NCI-H1048 (cell line): ENCODE measurements around the gene HBM.
"Not testable (repeated sequence)": the region's sequence is repeated elsewhere in the genome, so short reads cannot be mapped to it uniquely, and the experiment has no call there.

Experiments
- DNase-seq: peaks from one replicate; lab custom pipeline; 2025; lab: John Stamatoyannopoulos, UW

Gene HBM

DNA sequence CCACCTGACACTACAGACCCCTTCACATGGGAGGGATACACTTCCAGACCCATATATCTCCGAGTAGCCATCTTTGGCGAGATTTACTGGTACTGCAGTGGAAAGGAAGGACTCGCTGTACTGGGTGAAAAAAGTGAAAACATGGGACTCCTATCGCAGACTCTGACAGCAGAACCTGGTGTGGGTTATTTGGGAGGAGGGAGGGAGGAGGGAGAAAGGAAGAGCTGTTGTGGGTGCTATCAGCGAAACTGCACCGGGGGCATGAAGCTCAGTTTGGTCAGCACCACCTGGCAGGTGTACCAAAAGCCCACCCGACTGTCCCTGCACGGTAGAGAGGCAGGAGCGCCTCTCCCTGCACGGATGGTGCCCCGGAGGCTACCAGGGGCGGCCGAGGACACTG is 19.4 kb downstream of the HBM start:
- DNase-seq: no peak

DNA sequence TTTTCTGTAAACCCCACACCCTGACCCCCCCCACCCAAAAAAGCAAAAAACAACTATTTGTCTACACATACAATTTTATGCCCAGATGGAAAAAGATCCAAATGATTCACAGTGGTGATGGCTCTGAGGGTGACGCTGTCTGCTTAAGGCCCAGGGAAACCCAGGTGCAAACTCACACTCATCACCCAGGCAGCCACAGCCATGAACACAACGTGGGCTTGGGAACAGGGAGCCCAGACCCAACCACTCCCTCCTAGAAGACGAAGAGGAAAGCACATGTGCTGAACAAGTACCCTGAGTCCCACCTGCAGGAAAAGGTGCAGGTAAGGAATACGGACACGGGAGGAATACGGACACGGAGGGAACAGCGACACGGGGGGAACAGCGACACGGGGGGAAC is 19.9 kb downstream of the HBM start:
- DNase-seq: no peak

DNA sequence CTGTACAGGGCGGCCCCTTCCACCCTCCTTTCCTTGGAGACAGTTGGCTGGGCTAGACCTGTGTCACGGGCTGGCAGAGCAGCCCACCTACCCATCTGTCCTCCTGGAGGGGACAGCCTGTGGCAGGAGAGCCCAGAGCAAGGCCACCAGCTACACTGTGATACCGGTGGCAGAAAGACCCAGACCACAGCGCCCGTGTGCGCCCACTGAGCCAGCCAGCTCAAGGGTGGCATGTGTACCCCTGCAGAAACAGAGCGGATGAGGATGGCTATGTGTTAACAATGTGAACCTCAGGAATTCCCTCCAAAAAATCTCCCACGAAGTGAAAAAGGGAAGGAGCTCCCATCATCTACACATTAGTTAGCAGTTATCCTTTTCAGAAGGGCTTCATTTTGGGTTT is 21.6 kb downstream of the HBM start:
- no peak for DNase-seq

GRCh38 chr16:188674-189073 is 22.9 kb downstream of the HBM start:
- no peak for DNase-seq

DNA sequence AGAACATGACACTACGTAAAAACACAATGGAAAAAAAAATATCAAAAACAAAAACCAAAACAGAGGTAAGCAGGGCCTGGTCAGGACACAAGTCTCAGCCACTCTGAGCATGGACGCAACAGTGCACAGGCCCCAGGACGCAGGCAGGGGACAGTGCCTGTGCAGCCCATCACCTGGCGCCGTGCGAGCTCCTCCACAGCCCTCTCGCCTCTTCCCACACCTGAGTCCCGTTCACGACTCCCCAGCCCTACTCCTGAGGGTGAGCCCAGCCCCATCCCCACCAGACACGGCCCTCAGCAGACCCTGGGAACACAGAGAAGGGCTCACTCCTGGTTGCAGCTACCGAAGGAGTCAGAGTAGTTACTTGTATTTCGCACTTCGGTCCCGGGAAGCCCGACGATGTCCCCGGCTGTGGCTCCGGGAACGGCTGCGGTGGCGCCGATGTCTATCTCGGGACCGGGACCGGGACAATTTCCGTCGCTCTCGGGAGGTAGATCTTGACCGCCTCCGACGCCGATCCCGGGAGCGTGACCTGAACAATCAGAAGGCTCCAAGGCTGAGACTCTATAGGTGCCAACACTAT is 23.9 kb downstream of the HBM start:
- DNase-seq: no peak

GRCh38 chr16:191831-192230 is 26.1 kb downstream of the HBM start:
- DNase-seq: no peak

- DNase-seq: no peak
Observed at GRCh38 chr16:192686-193085, 26.9 kb downstream of the HBM start.

- no peak for DNase-seq
Observed at GRCh38 chr16:193441-193840, 27.7 kb downstream of the HBM start.

DNA sequence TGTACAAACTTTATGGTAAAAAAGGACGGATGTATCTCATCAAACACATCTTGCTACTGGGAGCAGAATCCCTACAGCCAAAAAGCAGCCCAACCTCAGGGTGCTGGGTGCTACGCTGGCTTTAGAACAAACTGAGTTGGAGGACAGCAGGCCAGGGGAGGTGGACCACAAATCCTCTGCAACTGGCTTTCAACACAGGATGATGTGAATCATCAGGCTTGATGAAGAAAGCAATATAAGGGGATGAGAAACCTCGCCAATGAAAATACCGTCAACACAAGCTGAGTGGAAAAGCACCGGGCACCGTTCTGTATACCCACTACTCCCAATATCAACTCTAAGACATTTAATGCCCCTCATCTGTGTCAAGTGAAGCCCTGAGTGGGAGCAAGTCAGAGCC is 28.7 kb downstream of the HBM start:
- DNase-seq: no peak

DNA sequence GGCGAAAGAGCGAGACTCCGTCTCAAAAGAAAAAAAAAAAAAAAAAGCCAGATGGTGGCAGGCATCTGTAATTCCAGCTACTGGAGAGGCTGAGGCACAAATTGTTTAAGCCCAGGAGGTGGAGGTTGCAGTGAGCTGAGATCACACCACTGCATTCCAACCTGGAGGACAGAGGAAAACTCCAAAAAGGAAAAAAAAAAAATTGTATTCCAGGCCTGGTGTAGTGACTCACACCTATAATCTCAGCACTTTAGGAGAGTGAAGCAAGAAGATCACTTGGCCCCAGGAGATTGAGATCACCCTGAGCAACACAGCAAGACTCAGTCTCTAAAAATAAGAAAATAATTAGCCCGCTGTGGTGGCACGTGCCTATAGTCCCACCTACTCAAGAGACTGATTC is 34.6 kb downstream of the HBM start:
- DNase-seq: no peak

- DNase-seq: no peak
Observed at GRCh38 chr16:203246-203645, 37.5 kb downstream of the HBM start.

DNA sequence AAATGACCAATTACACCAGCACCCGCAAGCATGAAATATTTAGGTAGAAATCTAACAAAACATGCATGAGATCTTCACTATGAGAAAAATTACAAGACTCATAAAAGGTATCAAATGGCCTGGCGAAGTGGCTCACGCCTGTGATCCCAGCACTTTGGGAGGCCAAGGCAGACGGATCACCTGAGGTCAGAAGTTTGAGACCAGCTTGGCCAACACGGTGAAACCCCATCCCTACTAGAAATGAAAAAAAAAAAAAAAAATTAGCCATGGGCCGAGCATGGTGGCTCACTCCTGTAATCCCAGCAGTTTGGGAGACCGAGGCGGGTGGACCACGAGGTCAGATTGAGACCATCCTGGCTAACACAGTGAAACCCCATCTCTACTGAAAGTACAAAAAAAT is 38.3 kb downstream of the HBM start:
- not testable (repeated sequence) for DNase-seq

DNA sequence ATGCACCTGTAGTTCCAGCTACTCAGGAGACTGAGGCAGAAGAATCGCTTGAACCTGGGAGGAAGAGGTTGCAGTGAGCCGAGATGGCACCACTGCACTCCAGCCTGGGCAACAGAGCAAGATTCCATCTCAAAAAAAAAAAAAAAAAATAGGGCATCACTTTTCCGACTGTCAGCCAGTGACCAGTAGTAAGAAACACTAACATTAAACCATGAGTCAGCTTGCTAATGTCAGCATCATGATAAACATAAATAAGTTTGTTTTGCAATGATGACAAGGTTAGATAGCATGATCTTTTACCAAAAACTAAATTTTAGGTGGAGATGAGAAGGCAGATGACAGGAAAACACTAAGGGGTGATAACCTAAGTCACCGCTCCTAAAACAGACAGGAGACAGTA is 43.6 kb downstream of the HBM start:
- DNase-seq: not testable (repeated sequence)

DNA sequence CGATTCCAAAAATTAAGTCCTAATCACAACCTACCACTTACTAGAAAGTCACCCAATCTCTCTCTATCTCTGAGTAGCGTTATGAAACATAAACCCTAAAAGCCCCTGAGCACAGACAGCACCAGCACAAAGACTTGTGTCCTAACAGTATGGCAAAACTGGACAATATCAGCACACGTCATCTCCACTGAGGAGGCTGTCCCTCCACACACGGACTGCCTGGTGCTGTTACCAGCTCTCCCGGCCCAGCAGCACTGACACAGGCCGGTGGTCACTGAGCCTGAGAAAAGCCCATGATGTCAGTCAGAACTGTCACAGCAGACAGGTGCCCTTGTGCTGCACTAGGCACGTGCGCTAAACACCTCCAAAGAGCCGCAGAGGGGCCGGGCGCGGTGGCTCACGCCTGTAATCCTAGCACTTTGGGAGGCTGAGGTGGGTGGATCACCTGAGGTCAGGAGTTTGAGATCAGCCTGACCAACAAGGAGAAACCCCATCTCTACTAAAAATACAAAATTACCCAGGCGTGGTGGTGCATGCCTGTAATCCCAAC is 45.9 kb downstream of the HBM start:
- DNase-seq: not testable (repeated sequence)

- DNase-seq: no peak
Observed at GRCh38 chr16:212999-213398, 47.2 kb downstream of the HBM start.
